Measurements from ENCODE around the gene HHLA2.
"Not testable (repeated sequence)": the region's sequence is repeated elsewhere in the genome, so short reads cannot be mapped to it uniquely, and the experiment has no call there.

Gene HHLA2

GRCh38 chr3:108354562-108354961 lies 58.2 kb downstream of the HHLA2 start:
- Histone ChIP-seq H3K27me3 (ENCODE audit: control insufficient read depth in 1 of 2, insufficient read depth in 2 of 2, low read length in 2 of 2) (no peaks in the 10 kb centered on the region), H3K36me3 (ENCODE audit: control insufficient read depth in 1 of 2, insufficient read depth in 2 of 2, low read length in 2 of 2) (peaks cover 0 to 3% of the 10 kb centered on the region in 2 donors), H3K27ac (ENCODE audit: low read depth, low read length) (no peak overlapping the region), H3K4me1 (ENCODE audit: control insufficient read depth in 1 of 2, insufficient read depth in 2 of 2, low read length in 2 of 2) (no peaks in the 10 kb centered on the region), H3K4me3 (ENCODE audit: low read depth in 1 of 2, low read length in 2 of 2) (no peak overlapping the region), H3K9me3 (ENCODE audit: control insufficient read depth in 1 of 2, low read length in 2 of 2) (no peaks in the 10 kb centered on the region), H3K9ac (ENCODE audit: low read depth in 1 of 2, low read length in 2 of 2) (no peak overlapping the region)

- Histone ChIP-seq H3K4me3 (ENCODE audit: low read depth in 1 of 2, low read length in 2 of 2) (no peak overlapping the region), H3K27ac (ENCODE audit: low read depth, low read length) (no peak overlapping the region), H3K27me3 (ENCODE audit: control insufficient read depth in 1 of 2, insufficient read depth in 2 of 2, low read length in 2 of 2) (no peaks in the 10 kb centered on the region), H3K4me1 (ENCODE audit: control insufficient read depth in 1 of 2, insufficient read depth in 2 of 2, low read length in 2 of 2) (no peaks in the 10 kb centered on the region), H3K36me3 (ENCODE audit: control insufficient read depth in 1 of 2, insufficient read depth in 2 of 2, low read length in 2 of 2) (peaks cover 0 to 3% of the 10 kb centered on the region in 2 donors), H3K9me3 (ENCODE audit: control insufficient read depth in 1 of 2, low read length in 2 of 2) (no peaks in the 10 kb centered on the region), H3K9ac (ENCODE audit: low read depth in 1 of 2, low read length in 2 of 2) (no peak overlapping the region)
Observed at GRCh38 chr3:108357042-108357441, 60.7 kb downstream of the HHLA2 start.

- H3K27ac ChIP-seq (ENCODE audit: low read depth, low read length): no peak overlapping the region
- H3K4me3 ChIP-seq (ENCODE audit: low read depth in 1 of 2, low read length in 2 of 2): no peak overlapping the region
- no peaks in the 10 kb centered on the region for H3K27me3 ChIP-seq (ENCODE audit: control insufficient read depth in 1 of 2, insufficient read depth in 2 of 2, low read length in 2 of 2)
- H3K36me3 ChIP-seq (ENCODE audit: control insufficient read depth in 1 of 2, insufficient read depth in 2 of 2, low read length in 2 of 2): peaks cover 0 to 3% of the 10 kb centered on the region in 2 donors
- no peaks in the 10 kb centered on the region for H3K4me1 ChIP-seq (ENCODE audit: control insufficient read depth in 1 of 2, insufficient read depth in 2 of 2, low read length in 2 of 2)
- H3K9me3 ChIP-seq (ENCODE audit: control insufficient read depth in 1 of 2, low read length in 2 of 2): no peaks in the 10 kb centered on the region
- no peak overlapping the region for H3K9ac ChIP-seq (ENCODE audit: low read depth in 1 of 2, low read length in 2 of 2)
Observed at GRCh38 chr3:108359011-108359410, 62.7 kb downstream of the HHLA2 start.

GRCh38 chr3:108376026-108376425 lies 79.7 kb downstream of the HHLA2 start:
- Histone ChIP-seq H3K9me3 (ENCODE audit: control insufficient read depth in 1 of 2, low read length in 2 of 2) (no peaks in the 10 kb centered on the region), H3K27ac (ENCODE audit: low read depth, low read length) (no peak overlapping the region), H3K27me3 (ENCODE audit: control insufficient read depth in 1 of 2, insufficient read depth in 2 of 2, low read length in 2 of 2) (no peaks in the 10 kb centered on the region), H3K36me3 (ENCODE audit: control insufficient read depth in 1 of 2, insufficient read depth in 2 of 2, low read length in 2 of 2) (no peaks in the 10 kb centered on the region), H3K4me3 (ENCODE audit: low read depth in 1 of 2, low read length in 2 of 2) (no peak overlapping the region), H3K9ac (ENCODE audit: low read depth in 1 of 2, low read length in 2 of 2) (no peak overlapping the region), H3K4me1 (ENCODE audit: control insufficient read depth in 1 of 2, insufficient read depth in 2 of 2, low read length in 2 of 2) (no peaks in the 10 kb centered on the region)

GRCh38 chr3:108377384-108377783 lies 81.0 kb downstream of the HHLA2 start:
- Histone ChIP-seq H3K4me3 (ENCODE audit: low read depth in 1 of 2, low read length in 2 of 2) (no peak overlapping the region), H3K36me3 (ENCODE audit: control insufficient read depth in 1 of 2, insufficient read depth in 2 of 2, low read length in 2 of 2) (no peaks in the 10 kb centered on the region), H3K27ac (ENCODE audit: low read depth, low read length) (no peak overlapping the region), H3K4me1 (ENCODE audit: control insufficient read depth in 1 of 2, insufficient read depth in 2 of 2, low read length in 2 of 2) (no peaks in the 10 kb centered on the region), H3K9ac (ENCODE audit: low read depth in 1 of 2, low read length in 2 of 2) (no peak overlapping the region), H3K9me3 (ENCODE audit: control insufficient read depth in 1 of 2, low read length in 2 of 2) (no peaks in the 10 kb centered on the region), H3K27me3 (ENCODE audit: control insufficient read depth in 1 of 2, insufficient read depth in 2 of 2, low read length in 2 of 2) (no peaks in the 10 kb centered on the region)

GRCh38 chr3:108378153-108378951 lies 82.0 kb downstream of the HHLA2 start:
- Histone ChIP-seq H3K4me1 (ENCODE audit: control insufficient read depth in 1 of 2, insufficient read depth in 2 of 2, low read length in 2 of 2) (no peaks in the 10 kb centered on the region), H3K9ac (ENCODE audit: low read depth in 1 of 2, low read length in 2 of 2) (no peak overlapping the region), H3K9me3 (ENCODE audit: control insufficient read depth in 1 of 2, low read length in 2 of 2) (no peaks in the 10 kb centered on the region), H3K27me3 (ENCODE audit: control insufficient read depth in 1 of 2, insufficient read depth in 2 of 2, low read length in 2 of 2) (no peaks in the 10 kb centered on the region), H3K27ac (ENCODE audit: low read depth, low read length) (no peak overlapping the region), H3K4me3 (ENCODE audit: low read depth in 1 of 2, low read length in 2 of 2) (no peak overlapping the region), H3K36me3 (ENCODE audit: control insufficient read depth in 1 of 2, insufficient read depth in 2 of 2, low read length in 2 of 2) (no peaks in the 10 kb centered on the region)

GRCh38 chr3:108378952-108379342 lies 82.6 kb downstream of the HHLA2 start:
- H3K27ac ChIP-seq (ENCODE audit: low read depth, low read length); H3K4me1 ChIP-seq (ENCODE audit: control insufficient read depth in 1 of 2, insufficient read depth in 2 of 2, low read length in 2 of 2); H3K4me3 ChIP-seq (ENCODE audit: low read depth in 1 of 2, low read length in 2 of 2); H3K9me3 ChIP-seq (ENCODE audit: control insufficient read depth in 1 of 2, low read length in 2 of 2); H3K9ac ChIP-seq (ENCODE audit: low read depth in 1 of 2, low read length in 2 of 2); H3K27me3 ChIP-seq (ENCODE audit: control insufficient read depth in 1 of 2, insufficient read depth in 2 of 2, low read length in 2 of 2); H3K36me3 ChIP-seq (ENCODE audit: control insufficient read depth in 1 of 2, insufficient read depth in 2 of 2, low read length in 2 of 2): not testable (repeated sequence)

- Histone ChIP-seq H3K4me3 (ENCODE audit: low read depth in 1 of 2, low read length in 2 of 2) (no peak overlapping the region), H3K27ac (ENCODE audit: low read depth, low read length) (no peak overlapping the region)
Observed at GRCh38 chr3:108380128-108380795, 83.9 kb downstream of the HHLA2 start.

GRCh38 chr3:108381529-108382140 lies 85.3 kb downstream of the HHLA2 start:
- H3K9ac ChIP-seq (ENCODE audit: low read depth in 1 of 2, low read length in 2 of 2): no peak overlapping the region
- no peaks in the 10 kb centered on the region for H3K36me3 ChIP-seq (ENCODE audit: control insufficient read depth in 1 of 2, insufficient read depth in 2 of 2, low read length in 2 of 2)
- H3K27ac ChIP-seq (ENCODE audit: low read depth, low read length): no peak overlapping the region
- H3K27me3 ChIP-seq (ENCODE audit: control insufficient read depth in 1 of 2, insufficient read depth in 2 of 2, low read length in 2 of 2): no peaks in the 10 kb centered on the region
- no peak overlapping the region for H3K4me3 ChIP-seq (ENCODE audit: low read depth in 1 of 2, low read length in 2 of 2)
- no peaks in the 10 kb centered on the region for H3K9me3 ChIP-seq (ENCODE audit: control insufficient read depth in 1 of 2, low read length in 2 of 2)
- no peaks in the 10 kb centered on the region for H3K4me1 ChIP-seq (ENCODE audit: control insufficient read depth in 1 of 2, insufficient read depth in 2 of 2, low read length in 2 of 2)

More at GRCh38 chr3:108380128-108380795, 83.9 kb downstream of the HHLA2 start:
- H3K4me1 ChIP-seq (ENCODE audit: control insufficient read depth in 1 of 2, insufficient read depth in 2 of 2, low read length in 2 of 2): no peaks in the 10 kb centered on the region
- no peaks in the 10 kb centered on the region for H3K9me3 ChIP-seq (ENCODE audit: control insufficient read depth in 1 of 2, low read length in 2 of 2)
- H3K9ac ChIP-seq (ENCODE audit: low read depth in 1 of 2, low read length in 2 of 2): no peak overlapping the region
- no peaks in the 10 kb centered on the region for H3K27me3 ChIP-seq (ENCODE audit: control insufficient read depth in 1 of 2, insufficient read depth in 2 of 2, low read length in 2 of 2)
- H3K36me3 ChIP-seq (ENCODE audit: control insufficient read depth in 1 of 2, insufficient read depth in 2 of 2, low read length in 2 of 2): no peaks in the 10 kb centered on the region

GRCh38 chr3:108383306-108383705 lies 87.0 kb downstream of the HHLA2 start:
- no peak overlapping the region for H3K4me3 ChIP-seq (ENCODE audit: low read depth in 1 of 2, low read length in 2 of 2)
- no peak overlapping the region for H3K27ac ChIP-seq (ENCODE audit: low read depth, low read length)

More at GRCh38 chr3:108383306-108383705, 87.0 kb downstream of the HHLA2 start:
- Histone ChIP-seq H3K36me3 (ENCODE audit: control insufficient read depth in 1 of 2, insufficient read depth in 2 of 2, low read length in 2 of 2) (no peaks in the 10 kb centered on the region), H3K4me1 (ENCODE audit: control insufficient read depth in 1 of 2, insufficient read depth in 2 of 2, low read length in 2 of 2) (no peaks in the 10 kb centered on the region), H3K27me3 (ENCODE audit: control insufficient read depth in 1 of 2, insufficient read depth in 2 of 2, low read length in 2 of 2) (no peaks in the 10 kb centered on the region), H3K9me3 (ENCODE audit: control insufficient read depth in 1 of 2, low read length in 2 of 2) (no peaks in the 10 kb centered on the region), H3K9ac (ENCODE audit: low read depth in 1 of 2, low read length in 2 of 2) (no peak overlapping the region)
